ENCODE measurements around the gene ACTR3. TPM values are rescaled to one million over a fixed set of nuclear protein-coding genes. Genes with fewer than 3 reads are reported as not detected.
A peak's percentile ranks its signal among the peaks of the same experiment; 100 is the strongest.

Gene ACTR3
- total RNA-seq, 1 donor from 2014 or later, result 255 TPM

DNA sequence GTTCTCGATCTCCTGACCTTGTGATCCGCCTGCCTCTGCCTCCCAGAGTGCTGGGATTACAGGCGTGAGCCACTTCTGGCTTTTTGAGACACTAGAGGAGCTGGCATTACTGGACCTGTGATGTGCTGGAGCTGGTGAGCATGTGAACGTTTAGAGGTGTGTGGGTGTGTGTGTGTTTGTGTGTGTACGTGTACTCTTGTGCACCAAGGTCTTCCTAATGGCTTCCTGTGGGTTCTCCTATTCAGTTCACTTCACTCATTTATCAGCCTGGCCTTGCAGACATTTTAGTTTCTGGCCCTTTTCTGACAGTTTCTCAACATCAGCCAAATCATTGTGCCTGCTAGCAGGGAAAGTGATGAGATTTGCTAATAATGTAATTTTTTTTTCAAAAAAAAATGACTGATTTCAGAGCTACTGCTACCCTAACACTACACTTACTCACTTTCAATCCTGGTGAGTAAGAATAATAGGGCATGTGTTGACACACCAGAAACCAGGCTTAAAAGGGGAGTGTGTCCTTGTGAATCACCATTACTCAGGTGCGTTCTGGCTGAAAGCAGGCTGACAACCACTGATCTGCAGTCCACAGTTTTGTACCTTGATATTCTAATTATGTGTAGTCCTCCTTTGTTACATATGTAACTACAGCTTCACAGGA is 41.0 kb upstream of the ACTR3 start:
- TF ChIP-seq, protein P1, sequence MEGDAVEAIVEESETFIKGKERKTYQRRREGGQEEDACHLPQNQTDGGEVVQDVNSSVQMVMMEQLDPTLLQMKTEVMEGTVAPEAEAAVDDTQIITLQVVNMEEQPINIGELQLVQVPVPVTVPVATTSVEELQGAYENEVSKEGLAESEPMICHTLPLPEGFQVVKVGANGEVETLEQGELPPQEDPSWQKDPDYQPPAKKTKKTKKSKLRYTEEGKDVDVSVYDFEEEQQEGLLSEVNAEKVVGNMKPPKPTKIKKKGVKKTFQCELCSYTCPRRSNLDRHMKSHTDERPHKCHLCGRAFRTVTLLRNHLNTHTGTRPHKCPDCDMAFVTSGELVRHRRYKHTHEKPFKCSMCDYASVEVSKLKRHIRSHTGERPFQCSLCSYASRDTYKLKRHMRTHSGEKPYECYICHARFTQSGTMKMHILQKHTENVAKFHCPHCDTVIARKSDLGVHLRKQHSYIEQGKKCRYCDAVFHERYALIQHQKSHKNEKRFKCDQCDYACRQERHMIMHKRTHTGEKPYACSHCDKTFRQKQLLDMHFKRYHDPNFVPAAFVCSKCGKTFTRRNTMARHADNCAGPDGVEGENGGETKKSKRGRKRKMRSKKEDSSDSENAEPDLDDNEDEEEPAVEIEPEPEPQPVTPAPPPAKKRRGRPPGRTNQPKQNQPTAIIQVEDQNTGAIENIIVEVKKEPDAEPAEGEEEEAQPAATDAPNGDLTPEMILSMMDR (conservative IDR thresholded peaks at IDR 0.05; ENCODE audit: low read depth, low read length), result no peak
- DNase-seq (ENCODE audit: low read depth), result peak; percentile 71
- no peak overlapping the region for H3K4me3 ChIP-seq (ENCODE audit: low read depth, low read length)

DNA sequence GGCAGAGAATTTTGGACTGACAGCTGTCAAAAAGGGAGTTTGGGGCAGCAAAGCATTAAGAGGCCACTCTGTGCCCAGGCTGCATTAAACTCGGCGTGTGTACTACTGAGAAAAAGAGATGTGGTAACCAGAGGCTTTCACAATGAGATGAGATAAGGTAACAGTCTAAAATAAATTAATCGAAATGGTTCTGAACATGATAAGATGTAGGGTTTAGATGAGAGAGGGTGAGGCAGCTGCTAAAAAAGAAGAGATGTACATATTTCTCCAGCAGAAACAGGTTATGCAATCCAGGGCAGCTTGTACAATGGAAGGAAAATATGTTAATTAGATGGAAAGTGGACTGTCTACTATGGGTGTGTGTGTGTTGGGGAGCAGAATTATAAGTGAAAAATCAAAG is 39.2 kb upstream of the ACTR3 start:
- no peak for DNase-seq (ENCODE audit: low read depth)
- H3K4me3 ChIP-seq (ENCODE audit: low read depth, low read length), result no peak overlapping the region
- TF ChIP-seq, protein P1 (conservative IDR thresholded peaks at IDR 0.05; ENCODE audit: low read depth, low read length), result no peak

DNA sequence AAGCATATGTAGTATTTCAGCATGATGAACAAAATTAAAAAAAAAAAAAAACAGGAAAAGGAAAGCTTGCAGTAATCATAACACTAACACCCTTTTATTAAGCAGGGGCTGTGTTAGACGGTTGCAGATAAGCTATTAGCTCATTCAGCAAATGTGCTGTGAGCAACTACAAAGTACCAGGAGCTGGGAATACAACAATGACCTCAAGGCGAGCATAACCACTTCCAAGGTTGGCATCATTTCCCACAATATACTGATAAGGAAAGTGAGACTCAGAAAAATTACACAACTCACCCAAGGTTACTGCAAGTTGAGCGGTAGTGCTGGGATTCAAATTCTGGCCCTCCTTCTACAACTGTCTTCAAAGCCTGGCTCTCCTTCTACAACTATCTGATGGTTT is 38.2 kb upstream of the ACTR3 start:
- no peak overlapping the region for H3K4me3 ChIP-seq (ENCODE audit: low read depth, low read length)
- TF ChIP-seq, protein P1 (conservative IDR thresholded peaks at IDR 0.05; ENCODE audit: low read depth, low read length), result no peak
- no peak for DNase-seq (ENCODE audit: low read depth)

DNA sequence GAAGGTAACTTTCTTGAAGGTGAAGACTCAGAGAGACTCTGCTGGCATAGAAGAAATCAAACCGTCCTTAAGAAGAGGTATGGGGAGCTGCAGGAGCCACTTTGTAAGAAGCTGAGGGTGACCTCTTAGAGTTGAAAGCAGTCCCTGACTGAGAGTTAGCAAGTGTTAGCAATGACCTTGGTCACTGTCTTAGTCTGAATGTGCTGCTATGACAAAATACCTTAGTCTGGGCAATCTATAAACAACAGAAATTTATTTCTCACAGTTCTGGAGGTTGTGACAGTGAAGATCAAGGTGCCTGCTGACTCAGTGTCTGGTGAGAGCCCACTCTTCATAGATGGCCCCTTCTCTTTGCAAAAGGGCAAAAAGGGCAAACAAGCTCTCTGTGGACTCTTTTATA is 35.7 kb upstream of the ACTR3 start:
- DNase-seq (ENCODE audit: low read depth), result no peak
- TF ChIP-seq, protein P1 (conservative IDR thresholded peaks at IDR 0.05; ENCODE audit: low read depth, low read length), result no peak

DNA sequence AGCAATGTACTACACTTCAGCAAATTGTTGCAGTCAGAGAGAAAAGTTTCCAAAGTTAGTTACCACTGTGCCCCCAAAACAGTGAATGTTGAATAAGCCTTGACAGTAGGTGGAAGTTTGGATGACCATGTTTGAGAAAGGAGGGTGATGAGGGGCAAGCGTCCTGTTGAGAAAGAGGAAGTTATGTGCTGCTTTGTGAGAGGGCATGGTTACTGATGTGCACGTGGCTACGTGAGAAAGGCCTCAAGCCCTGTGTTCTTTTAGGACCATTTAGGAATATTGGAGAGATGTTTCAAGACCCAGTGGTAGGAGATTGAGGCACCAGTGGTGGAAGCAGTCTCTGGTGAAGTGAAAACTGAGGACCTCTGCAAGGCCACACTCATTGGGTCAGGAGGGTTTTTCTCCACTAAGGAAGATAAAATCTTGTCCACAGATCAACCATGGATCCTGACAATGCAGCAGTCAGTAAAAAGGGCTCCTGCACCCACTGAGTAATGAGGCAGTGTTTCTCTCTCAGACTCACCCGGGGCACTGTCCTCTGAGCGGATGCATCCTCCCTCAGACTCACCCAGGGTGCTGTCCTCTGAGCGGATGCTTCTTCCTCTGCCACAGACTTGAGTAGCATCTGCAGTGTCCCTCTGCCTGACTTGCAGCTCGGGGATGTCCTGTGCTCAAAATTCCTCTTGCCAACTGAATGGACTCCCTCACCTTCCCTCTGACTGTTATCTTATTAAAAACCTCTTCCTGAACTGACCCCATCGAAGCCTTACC is 34.7 kb upstream of the ACTR3 start:
- no peak for DNase-seq (ENCODE audit: low read depth)
- TF ChIP-seq, protein P1 (conservative IDR thresholded peaks at IDR 0.05; ENCODE audit: low read depth, low read length), result no peak
- no peak overlapping the region for H3K4me3 ChIP-seq (ENCODE audit: low read depth, low read length)

More for the DNA sequence above, 35.7 kb upstream of the ACTR3 start:
- no peak overlapping the region for H3K4me3 ChIP-seq (ENCODE audit: low read depth, low read length)

DNA sequence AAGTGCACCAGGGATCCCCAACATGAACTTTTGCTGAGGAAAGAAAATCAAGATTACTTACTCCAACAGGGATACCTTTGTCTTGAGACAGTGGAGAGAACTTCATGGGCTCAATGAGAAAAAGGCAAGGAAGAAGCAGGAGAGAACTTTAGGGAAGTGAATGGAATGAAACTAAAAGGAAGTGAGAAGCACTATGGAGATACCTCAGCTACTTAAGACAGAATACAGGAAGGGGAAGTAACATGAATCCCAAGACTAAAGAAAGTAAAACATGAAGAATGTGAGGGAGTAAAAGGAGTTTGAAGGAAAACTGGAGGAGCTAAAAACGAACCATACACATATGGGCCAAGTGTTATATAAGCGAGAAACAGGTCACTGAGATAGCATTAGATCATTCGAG is 32.4 kb upstream of the ACTR3 start:
- DNase-seq (ENCODE audit: low read depth), result no peak
- TF ChIP-seq, protein P1 (conservative IDR thresholded peaks at IDR 0.05; ENCODE audit: low read depth, low read length), result no peak
- H3K4me3 ChIP-seq (ENCODE audit: low read depth, low read length), result no peak overlapping the region

Measured in epithelial cell of proximal tubule (primary cell).